ENCODE results near the gene RHBDD2.
"Not testable (repeated sequence)": the region's sequence is repeated elsewhere in the genome, so short reads cannot be mapped to it uniquely, and the experiment has no call there.

The RHBDD2 gene

GRCh38 chr7:75872073-75872782 lies 6.6 kb upstream of the RHBDD2 start:
- Histone ChIP-seq H3K4me2 (ENCODE audit: low read length) (no peak overlapping the region), H2AFZ (ENCODE audit: low read length) (no peak overlapping the region)

DNA sequence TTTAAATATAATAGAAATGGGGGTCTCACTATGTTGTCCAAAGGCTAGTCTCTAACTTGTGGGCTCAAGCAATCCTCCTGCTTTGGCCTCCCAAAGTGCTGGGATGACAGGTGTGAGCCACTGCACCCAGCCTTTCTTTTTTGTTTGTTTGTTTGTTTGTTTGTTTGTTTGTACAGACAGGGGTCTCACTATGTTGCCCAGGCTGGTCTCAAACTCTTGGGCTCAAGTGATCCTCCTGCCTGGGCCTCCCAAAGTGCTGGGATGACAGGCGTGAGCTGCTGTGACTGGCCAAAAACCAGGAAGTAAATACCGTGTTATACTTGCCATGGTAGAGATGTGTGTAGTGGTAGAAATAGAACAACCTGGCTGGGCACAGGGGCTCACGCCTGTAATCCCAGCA lies 4.7 kb upstream of the RHBDD2 start:
- not testable (repeated sequence) for H4K20me1 ChIP-seq (ENCODE audit: insufficient read depth, low read length); H3K4me2 ChIP-seq (ENCODE audit: low read length); H2AFZ ChIP-seq (ENCODE audit: low read length); H3K9me2 ChIP-seq (ENCODE audit: low read depth, low read length); H3K36me3 ChIP-seq (ENCODE audit: insufficient read depth, low read length); H3K4me3 ChIP-seq (ENCODE audit: low read depth, low read length, poor library complexity, severe bottlenecking); H3K27me3 ChIP-seq (ENCODE audit: insufficient read depth, low read length); H3K9me3 ChIP-seq (ENCODE audit: low read length); H3F3A ChIP-seq (ENCODE audit: insufficient read depth, low read length); H3K79me2 ChIP-seq (ENCODE audit: insufficient read depth, low read length); H3K4me1 ChIP-seq (ENCODE audit: insufficient read depth, low read length, severe bottlenecking); H3K9ac ChIP-seq (ENCODE audit: low read length); H3K27ac ChIP-seq (ENCODE audit: low read depth, low read length, poor library complexity, severe bottlenecking)

More at GRCh38 chr7:75872073-75872782, 6.6 kb upstream of the RHBDD2 start:
- Histone ChIP-seq H3K9me3 (ENCODE audit: low read length) (no peaks in the 10 kb centered on the region), H3K27me3 (ENCODE audit: insufficient read depth, low read length) (no peaks in the 10 kb centered on the region), H3K27ac (ENCODE audit: low read depth, low read length, poor library complexity, severe bottlenecking) (no peak overlapping the region), H3K4me1 (ENCODE audit: insufficient read depth, low read length, severe bottlenecking) (no peaks in the 10 kb centered on the region), H3K36me3 (ENCODE audit: insufficient read depth, low read length) (no peaks in the 10 kb centered on the region), H3K4me3 (ENCODE audit: low read depth, low read length, poor library complexity, severe bottlenecking) (no peak overlapping the region), H4K20me1 (ENCODE audit: insufficient read depth, low read length) (no peaks in the 10 kb centered on the region), H3K9me2 (ENCODE audit: low read depth, low read length) (no peaks in the 10 kb centered on the region), H3K9ac (ENCODE audit: low read length) (no peak overlapping the region), H3F3A (ENCODE audit: insufficient read depth, low read length) (no peaks in the 10 kb centered on the region), H3K79me2 (ENCODE audit: insufficient read depth, low read length) (no peaks in the 10 kb centered on the region)
- TF ChIP-seq, protein P1, sequence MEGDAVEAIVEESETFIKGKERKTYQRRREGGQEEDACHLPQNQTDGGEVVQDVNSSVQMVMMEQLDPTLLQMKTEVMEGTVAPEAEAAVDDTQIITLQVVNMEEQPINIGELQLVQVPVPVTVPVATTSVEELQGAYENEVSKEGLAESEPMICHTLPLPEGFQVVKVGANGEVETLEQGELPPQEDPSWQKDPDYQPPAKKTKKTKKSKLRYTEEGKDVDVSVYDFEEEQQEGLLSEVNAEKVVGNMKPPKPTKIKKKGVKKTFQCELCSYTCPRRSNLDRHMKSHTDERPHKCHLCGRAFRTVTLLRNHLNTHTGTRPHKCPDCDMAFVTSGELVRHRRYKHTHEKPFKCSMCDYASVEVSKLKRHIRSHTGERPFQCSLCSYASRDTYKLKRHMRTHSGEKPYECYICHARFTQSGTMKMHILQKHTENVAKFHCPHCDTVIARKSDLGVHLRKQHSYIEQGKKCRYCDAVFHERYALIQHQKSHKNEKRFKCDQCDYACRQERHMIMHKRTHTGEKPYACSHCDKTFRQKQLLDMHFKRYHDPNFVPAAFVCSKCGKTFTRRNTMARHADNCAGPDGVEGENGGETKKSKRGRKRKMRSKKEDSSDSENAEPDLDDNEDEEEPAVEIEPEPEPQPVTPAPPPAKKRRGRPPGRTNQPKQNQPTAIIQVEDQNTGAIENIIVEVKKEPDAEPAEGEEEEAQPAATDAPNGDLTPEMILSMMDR (IDR thresholded peaks at IDR 0.05; ENCODE audit: low read length) = no peak
- TF ChIP-seq EZH2 (IDR thresholded peaks at IDR 0.05; ENCODE audit: borderline replicate concordance, low read length) = no peak

DNA sequence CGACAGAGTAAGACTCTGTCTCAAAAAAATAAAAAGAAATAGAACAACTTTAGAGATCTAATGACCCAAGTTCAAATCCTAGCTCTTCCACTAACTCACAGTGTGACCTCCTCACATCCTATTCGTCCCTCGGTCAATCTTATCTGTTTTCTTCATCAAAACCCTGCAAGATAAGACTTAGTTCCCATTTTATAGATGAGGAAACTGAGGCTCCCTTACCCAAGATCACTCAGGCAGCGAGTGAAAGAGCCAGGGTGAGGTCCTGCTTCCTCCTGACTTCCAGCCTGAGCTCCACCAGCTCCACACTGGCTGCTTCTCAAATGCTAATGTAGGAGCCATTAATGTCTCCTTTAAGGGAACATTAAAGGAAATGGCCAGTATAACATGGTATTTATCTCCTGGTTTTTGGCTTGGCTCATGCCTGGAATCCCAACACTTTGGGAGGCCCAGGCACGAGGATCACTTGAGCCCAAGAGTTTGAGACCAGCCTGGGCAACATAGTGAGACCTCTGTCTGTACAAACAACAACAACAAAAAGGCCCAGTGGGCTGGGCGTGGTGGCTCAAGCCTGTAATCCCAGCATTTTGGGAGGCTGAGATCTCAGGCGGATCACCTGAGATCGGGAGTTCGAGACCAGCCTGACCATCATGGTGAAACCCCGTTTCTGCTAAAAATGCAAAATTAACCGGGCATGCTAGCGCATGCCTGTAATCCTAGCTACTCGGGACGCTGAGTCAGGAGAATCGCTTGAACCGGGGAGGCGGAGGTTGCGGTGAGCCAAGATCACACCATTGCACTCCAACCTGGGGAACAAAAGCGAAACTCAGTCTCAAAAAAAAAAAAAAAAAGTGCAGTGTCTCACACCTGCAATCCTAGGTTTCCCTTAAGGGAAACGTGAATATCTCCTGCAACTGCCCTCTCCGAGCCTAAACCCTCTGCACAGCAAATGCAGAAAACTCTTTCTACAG lies 3.4 kb upstream of the RHBDD2 start:
- Histone ChIP-seq H3K4me1 (ENCODE audit: insufficient read depth, low read length, severe bottlenecking) (peaks cover 15% of the 10 kb centered on the region), H3K9me2 (ENCODE audit: low read depth, low read length) (no peaks in the 10 kb centered on the region), H3K9ac (ENCODE audit: low read length) (no peak overlapping the region), H3K4me2 (ENCODE audit: low read length) (no peak overlapping the region), H3K27me3 (ENCODE audit: insufficient read depth, low read length) (no peaks in the 10 kb centered on the region), H4K20me1 (ENCODE audit: insufficient read depth, low read length) (no peaks in the 10 kb centered on the region), H2AFZ (ENCODE audit: low read length) (no peak overlapping the region), H3K4me3 (ENCODE audit: low read depth, low read length, poor library complexity, severe bottlenecking) (no peak overlapping the region), H3F3A (ENCODE audit: insufficient read depth, low read length) (no peaks in the 10 kb centered on the region), H3K36me3 (ENCODE audit: insufficient read depth, low read length) (no peaks in the 10 kb centered on the region), H3K9me3 (ENCODE audit: low read length) (no peaks in the 10 kb centered on the region), H3K79me2 (ENCODE audit: insufficient read depth, low read length) (no peaks in the 10 kb centered on the region), H3K27ac (ENCODE audit: low read depth, low read length, poor library complexity, severe bottlenecking) (no peak overlapping the region)
- TF ChIP-seq EZH2 (IDR thresholded peaks at IDR 0.05; ENCODE audit: borderline replicate concordance, low read length) = no peak
- TF ChIP-seq, protein P1 (IDR thresholded peaks at IDR 0.05; ENCODE audit: low read length) = no peak

Data from OCI-LY1 (cell line).